ENCODE data around the gene PICALM.

The PICALM gene

GRCh38 chr11:86015699-86016098 is 53.2 kb downstream of the PICALM start:
- no peaks in the 10 kb centered on the region for H3K27me3 ChIP-seq (replicated peaks; ENCODE audit: control insufficient read depth, insufficient read depth, low read length)
- no peak for TF ChIP-seq CTCF (IDR thresholded peaks at IDR 0.05; ENCODE audit: insufficient read depth, low read length, poor library complexity, severe bottlenecking)
- no peak for DNase-seq (ENCODE audit: extremely low read depth, insufficient read length)
- H3K36me3 ChIP-seq (ENCODE audit: control insufficient read depth, insufficient read depth, low read length) = peaks cover 3% of the 10 kb centered on the region
- no peak overlapping the region for H3K4me3 ChIP-seq (replicated peaks; ENCODE audit: low read depth, low read length)

GRCh38 chr11:86014221-86014620 is 54.7 kb downstream of the PICALM start:
- Histone ChIP-seq H3K27me3 (replicated peaks; ENCODE audit: control insufficient read depth, insufficient read depth, low read length) (no peaks in the 10 kb centered on the region), H3K4me3 (replicated peaks; ENCODE audit: low read depth, low read length) (no peak overlapping the region), H3K36me3 (ENCODE audit: control insufficient read depth, insufficient read depth, low read length) (peaks cover 3% of the 10 kb centered on the region)
- DNase-seq (ENCODE audit: extremely low read depth, insufficient read length) = no peak
- TF ChIP-seq CTCF (IDR thresholded peaks at IDR 0.05; ENCODE audit: insufficient read depth, low read length, poor library complexity, severe bottlenecking) = no peak

GRCh38 chr11:86013713-86014112 is 55.2 kb downstream of the PICALM start:
- no peak for DNase-seq (ENCODE audit: extremely low read depth, insufficient read length)
- Histone ChIP-seq H3K27me3 (replicated peaks; ENCODE audit: control insufficient read depth, insufficient read depth, low read length) (no peaks in the 10 kb centered on the region), H3K4me3 (replicated peaks; ENCODE audit: low read depth, low read length) (no peak overlapping the region), H3K36me3 (ENCODE audit: control insufficient read depth, insufficient read depth, low read length) (peaks cover 4% of the 10 kb centered on the region)
- TF ChIP-seq CTCF (IDR thresholded peaks at IDR 0.05; ENCODE audit: insufficient read depth, low read length, poor library complexity, severe bottlenecking) = no peak

- Histone ChIP-seq H3K27me3 (replicated peaks; ENCODE audit: control insufficient read depth, insufficient read depth, low read length) (no peaks in the 10 kb centered on the region), H3K36me3 (ENCODE audit: control insufficient read depth, insufficient read depth, low read length) (peaks cover 2% of the 10 kb centered on the region), H3K4me3 (replicated peaks; ENCODE audit: low read depth, low read length) (no peak overlapping the region)
- no peak for DNase-seq (ENCODE audit: extremely low read depth, insufficient read length)
- no peak for TF ChIP-seq CTCF (IDR thresholded peaks at IDR 0.05; ENCODE audit: insufficient read depth, low read length, poor library complexity, severe bottlenecking)
These were observed 57.7 kb downstream of the PICALM start for GRCh38 chr11:86011175-86011574.

GRCh38 chr11:86003654-86004053 is 65.2 kb downstream of the PICALM start:
- Histone ChIP-seq H3K4me3 (replicated peaks; ENCODE audit: low read depth, low read length) (no peak overlapping the region), H3K36me3 (ENCODE audit: control insufficient read depth, insufficient read depth, low read length) (peaks cover 8% of the 10 kb centered on the region), H3K27me3 (replicated peaks; ENCODE audit: control insufficient read depth, insufficient read depth, low read length) (no peaks in the 10 kb centered on the region)
- TF ChIP-seq CTCF (IDR thresholded peaks at IDR 0.05; ENCODE audit: insufficient read depth, low read length, poor library complexity, severe bottlenecking) = no peak
- DNase-seq (ENCODE audit: extremely low read depth, insufficient read length) = no peak

GRCh38 chr11:86002431-86002830 is 66.5 kb downstream of the PICALM start:
- TF ChIP-seq CTCF (IDR thresholded peaks at IDR 0.05; ENCODE audit: insufficient read depth, low read length, poor library complexity, severe bottlenecking) = no peak
- no peak for DNase-seq (ENCODE audit: extremely low read depth, insufficient read length)
- peaks cover 13% of the 10 kb centered on the region for H3K36me3 ChIP-seq (ENCODE audit: control insufficient read depth, insufficient read depth, low read length)
- no peak overlapping the region for H3K4me3 ChIP-seq (replicated peaks; ENCODE audit: low read depth, low read length)
- H3K27me3 ChIP-seq (replicated peaks; ENCODE audit: control insufficient read depth, insufficient read depth, low read length) = no peaks in the 10 kb centered on the region
